Loucy (cell line): Measurements from ENCODE around the gene CNTN4.

Experiments
- H2AFZ ChIP-seq: fragments of 200-600 bp; sonication (generic); 2 replicates; pipeline ENCODE4 v1.6.0; 2016; ENCODE audit warnings: antibody characterized with exemption, mild to moderate bottlenecking, low read length, moderate library complexity
- H3F3A ChIP-seq: fragments of 200-600 bp; 2 replicates; pipeline ENCODE4 v1.6.0; 2016; ENCODE audit warnings: antibody characterized with exemption, low read depth, mild to moderate bottlenecking
- H3K27me3 ChIP-seq: fragments of 200-600 bp; sonication (generic); 2 replicates; pipeline ENCODE4 v1.6.1; 2014; ENCODE audit warnings: low read length, mild to moderate bottlenecking; ENCODE audit not compliant: insufficient read depth, poor library complexity, severe bottlenecking
- H3K36me3 ChIP-seq: fragments of 200-600 bp; sonication (generic); 2 replicates; pipeline ENCODE4 v1.6.1; 2016; ENCODE audit warnings: low read length; ENCODE audit not compliant: insufficient read depth
- H3K4me1 ChIP-seq: fragments of 200-600 bp; sonication (generic); 2 replicates; pipeline ENCODE4 v1.5.1; 2014; ENCODE audit warnings: low read length, mild to moderate bottlenecking; ENCODE audit not compliant: insufficient read depth, poor library complexity, severe bottlenecking
- H3K4me2 ChIP-seq: fragments of 200-600 bp; sonication (generic); 2 replicates; pipeline ENCODE4 v1.6.0; 2014; ENCODE audit warnings: antibody characterized with exemption, low read length, low read depth, mild to moderate bottlenecking; ENCODE audit not compliant: poor library complexity, severe bottlenecking
- H3K4me3 ChIP-seq: fragments of 200-600 bp; sonication (generic); 2 replicates; pipeline ENCODE4 v1.5.1; 2014; ENCODE audit warnings: low read length, mild to moderate bottlenecking, mixed read lengths; ENCODE audit not compliant: poor library complexity, severe bottlenecking
- H3K79me2 ChIP-seq: fragments of 200-600 bp; sonication (generic); 2 replicates; pipeline ENCODE4 v1.6.1; 2014; ENCODE audit warnings: low read length; ENCODE audit not compliant: insufficient read depth
- H3K9ac ChIP-seq: fragments of 200-600 bp; sonication (generic); 2 replicates; pipeline ENCODE4 v1.6.0; 2014; ENCODE audit warnings: mild to moderate bottlenecking, low read depth, low read length, moderate library complexity; ENCODE audit not compliant: poor library complexity, severe bottlenecking
- H3K9me2 ChIP-seq: fragments of 200-600 bp; sonication (generic); replicated peaks from 2 replicates; pipeline ENCODE4 v1.6.1; 2016; ENCODE audit warnings: low read depth, low read length, mixed read lengths
- H3K9me3 ChIP-seq: fragments of 200-600 bp; sonication (generic); 2 replicates; pipeline ENCODE4 v1.6.1; 2014; ENCODE audit warnings: mild to moderate bottlenecking, antibody characterized with exemption, low read length, low read depth; ENCODE audit not compliant: insufficient read depth
- H4K20me1 ChIP-seq: fragments of 200-600 bp; sonication (generic); 2 replicates; pipeline ENCODE4 v1.6.0; 2014; ENCODE audit warnings: antibody characterized with exemption, low read length, mild to moderate bottlenecking; ENCODE audit not compliant: insufficient read depth, poor library complexity, severe bottlenecking
- CTCF ChIP-seq: fragments of 200-600 bp; sonication (generic); conservative IDR thresholded peaks from 2 replicates; pipeline ENCODE4 v1.5.1; 2014; ENCODE audit warnings: mild to moderate bottlenecking, antibody characterized with exemption, low read length
- EZH2phosphoT487 ChIP-seq: fragments of 200-600 bp; IDR thresholded peaks from 2 replicates; pipeline ENCODE4 v1.6.1; 2018; ENCODE audit warnings: antibody characterized with exemption, mild to moderate bottlenecking, moderate library complexity, borderline replicate concordance

CNTN4 gene

DNA sequence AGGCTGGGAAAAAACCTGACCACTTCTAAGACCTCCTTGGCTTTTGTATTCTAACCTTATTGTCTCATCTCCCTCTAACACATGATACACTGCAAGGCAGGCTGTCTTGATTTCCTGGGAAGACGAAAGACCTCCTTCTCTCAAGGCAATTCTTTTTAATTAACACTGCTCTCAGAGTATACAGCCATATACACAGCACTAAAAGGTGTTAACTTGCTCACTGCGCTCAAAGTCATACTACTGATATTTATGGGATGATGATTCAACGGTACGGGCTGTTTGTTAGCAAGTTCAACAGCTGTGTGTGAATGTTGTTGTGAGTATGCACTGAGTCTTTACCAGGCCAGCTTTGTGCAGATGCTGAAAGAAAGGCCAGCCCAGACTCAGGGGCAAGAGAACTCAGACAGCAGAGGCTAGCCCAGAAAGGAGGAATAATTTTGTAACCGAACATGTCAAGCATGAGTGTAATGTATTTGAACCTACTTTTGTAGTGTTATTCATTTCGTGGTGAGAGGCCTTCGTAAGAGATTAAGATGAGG, 781.6 kb downstream of the CNTN4 start:
- Histone ChIP-seq H3K4me3 (no peak overlapping the region), H3K9me2 (no peaks in the 10 kb centered on the region), H3K4me2 (no peak overlapping the region), H3K9me3 (peaks cover 7% of the 10 kb centered on the region; the same call in 1 of the 2 replicates), H3K9ac (no peak overlapping the region), H3K36me3 (no peaks in the 10 kb centered on the region), H2AFZ (no peak overlapping the region), H3F3A (no peaks in the 10 kb centered on the region), H3K27me3 (no peaks in the 10 kb centered on the region), H4K20me1 (no peaks in the 10 kb centered on the region), H3K79me2 (no peaks in the 10 kb centered on the region), H3K4me1 (no peaks in the 10 kb centered on the region)
- TF ChIP-seq EZH2phosphoT487 (no peak), CTCF (no peak)

GRCh38 chr3:2883283-2883682, 784.6 kb downstream of the CNTN4 start:
- H3K79me2 ChIP-seq = no peaks in the 10 kb centered on the region
- no peaks in the 10 kb centered on the region for H3K4me1 ChIP-seq
- H3K4me3 ChIP-seq = no peak overlapping the region
- H3K9ac ChIP-seq = no peak overlapping the region
- H3F3A ChIP-seq = no peaks in the 10 kb centered on the region
- TF ChIP-seq CTCF (no peak), EZH2phosphoT487 (no peak)
- H2AFZ ChIP-seq = no peak overlapping the region
- no peaks in the 10 kb centered on the region for H3K27me3 ChIP-seq
- H3K36me3 ChIP-seq = no peaks in the 10 kb centered on the region
- H3K9me3 ChIP-seq = peaks cover 3% of the 10 kb centered on the region; the same call in 1 of the 2 replicates
- H3K4me2 ChIP-seq = no peak overlapping the region
- H3K9me2 ChIP-seq = no peaks in the 10 kb centered on the region
- no peaks in the 10 kb centered on the region for H4K20me1 ChIP-seq

- Histone ChIP-seq H4K20me1 (no peaks in the 10 kb centered on the region), H2AFZ (no peak overlapping the region)
- TF ChIP-seq CTCF (no peak), EZH2phosphoT487 (no peak)
Measured at GRCh38 chr3:2888592-2888991, 789.9 kb downstream of the CNTN4 start.

More at GRCh38 chr3:2888592-2888991, 789.9 kb downstream of the CNTN4 start:
- Histone ChIP-seq H3K27me3 (no peaks in the 10 kb centered on the region), H3K9ac (no peak overlapping the region), H3K9me2 (no peaks in the 10 kb centered on the region), H3K79me2 (no peaks in the 10 kb centered on the region), H3K4me2 (no peak overlapping the region), H3K36me3 (no peaks in the 10 kb centered on the region), H3F3A (no peaks in the 10 kb centered on the region), H3K9me3 (no peaks in the 10 kb centered on the region), H3K4me1 (no peaks in the 10 kb centered on the region), H3K4me3 (no peak overlapping the region)
